ENCODE data around the gene FAM111A. TPM values are rescaled to one million over a fixed set of nuclear protein-coding genes. Genes with fewer than 3 reads are reported as not detected.

Gene FAM111A
- total and polyA plus RNA-seq, 10 of the 15 experiments (the other 5 are each of a cell fraction or from before 2014, with no cell fraction given) = 26.6 to 95.0 (median 67.5) TPM

GRCh38 chr11:59201353-59201752 lies 58.7 kb downstream of the FAM111A start (continued):
- TF ChIP-seq ZBTB11 (CRISPR knock-in tag; IDR thresholded peaks at IDR 0.05) (no peak), SMARCA5 (IDR thresholded peaks at IDR 0.05) (peak; percentile 50; the same call in 1 of the 2 replicates), NFXL1 (IDR thresholded peaks at IDR 0.05; ENCODE audit: borderline replicate concordance) (no peak), CUX1 (IDR thresholded peaks at IDR 0.05; ENCODE audit: insufficient replicate concordance, low read depth, low read length) (no peak), HDAC6 (IDR thresholded peaks at IDR 0.05; ENCODE audit: unreplicated experiment) (no peak), GABPA (IDR thresholded peaks at IDR 0.05; ENCODE audit: low read depth) (no peak), SREBF2 (IDR thresholded peaks at IDR 0.05; ENCODE audit: low read length) (no peak), SP1 (IDR thresholded peaks at IDR 0.05; ENCODE audit: low read depth, low read length) (no peak), NBN (IDR thresholded peaks at IDR 0.05) (no peak), POLR2A (IDR thresholded peaks at IDR 0.05; ENCODE audit: low read depth, low read length) (no peak), NRF1 (conservative IDR thresholded peaks at IDR 0.05; ENCODE audit: low read depth, low read length) (no peak), MLLT1 (IDR thresholded peaks at IDR 0.05) (no peak), ZNF687 (IDR thresholded peaks at IDR 0.05) (peak; percentile 86), JUNB (IDR thresholded peaks at IDR 0.05) (no peak), RCOR1 (conservative IDR thresholded peaks at IDR 0.05; ENCODE audit: low read depth, low read length) (no peak)

Data from GM12878 (cell line).